Naive thymus-derived CD4-positive, alpha-beta T cell (primary cell): ENCODE measurements around the gene ACTR1B. TPM values are rescaled to one million over a fixed set of nuclear protein-coding genes. Genes with fewer than 3 reads are reported as not detected.
"Not testable (repeated sequence)": the region's sequence is repeated elsewhere in the genome, so short reads cannot be mapped to it uniquely, and the experiment has no call there.

Experiments
- ATAC-seq: fragments of 150-1000 bp; cut with Tn5 transposase; 2 replicates; pipeline ENCODE4 v1.10.0; 2021; ENCODE audit warnings: mild to moderate bottlenecking, moderate library complexity
- CTCF ChIA-PET: fragments of 350-600 bp; sonication (Branson Sonifier 250); formaldehyde crosslinking; loops from one replicate; lab custom pipeline; 2021; ENCODE audit warnings: antibody characterized with exemption; lab: Charles Lee
- POLR2A ChIA-PET: fragments of 350-600 bp; sonication (Branson Sonifier 250); formaldehyde crosslinking; loops from one replicate; lab custom pipeline; 2021; ENCODE audit warnings: antibody characterized with exemption, inconsistent platforms; lab: Charles Lee
- DNase-seq, 9 donors: peaks; one replicate each; pipeline versions ENCODE4 v3.0.0 to v3.0.0-alpha.2; 2020 to 2022; ENCODE audit warnings: mixed read lengths in 1 of 9
- H3K27ac ChIP-seq: one replicate; pipeline ENCODE4 v1.7.0; 2013; ENCODE audit warnings: mild to moderate bottlenecking, low read depth, low read length, moderate library complexity
- H3K27me3 ChIP-seq, 2 donors: one replicate each; pipeline ENCODE4 v1.7.0; 2013; ENCODE audit warnings: low read length in 2 of 2, mild to moderate bottlenecking in 2 of 2, moderate library complexity in 2 of 2; ENCODE audit not compliant: control insufficient read depth in 2 of 2, insufficient read depth in 2 of 2
- H3K36me3 ChIP-seq, 3 experiments: 1 replicate in 2 of 3; 2 replicates in 1 of 3; pipeline ENCODE4 v1.7.0; 2013; ENCODE audit warnings: low read length in 3 of 3, mild to moderate bottlenecking in 3 of 3, moderate library complexity in 1 of 3; ENCODE audit not compliant: insufficient read depth in 3 of 3, control insufficient read depth in 2 of 3
- H3K4me1 ChIP-seq, 2 donors: one replicate each; pipeline ENCODE4 v1.7.0; 2013; ENCODE audit warnings: low read length in 2 of 2, mild to moderate bottlenecking in 2 of 2, moderate library complexity in 1 of 2; ENCODE audit not compliant: control insufficient read depth in 2 of 2, insufficient read depth in 2 of 2
- H3K4me3 ChIP-seq: 2 replicates; pipeline ENCODE4 v1.7.0; 2013; ENCODE audit warnings: mild to moderate bottlenecking, low read length
- H3K9me3 ChIP-seq, 3 experiments: 1 replicate in 2 of 3; 2 replicates in 1 of 3; pipeline ENCODE4 v1.7.0; 2013; ENCODE audit warnings: low read length in 3 of 3; ENCODE audit not compliant: control insufficient read depth in 2 of 3
- H3K27ac Mint-ChIP-seq, 9 donors: one replicate each; pipeline ENCODE4 v1.8.0; 2020 to 2022; ENCODE audit warnings: mixed read lengths in 9 of 9, mild to moderate bottlenecking in 8 of 9, moderate library complexity in 5 of 9, inconsistent platforms in 2 of 9
- H3K27me3 Mint-ChIP-seq, 5 donors: one replicate each; pipeline ENCODE4 v1.8.0; 2021 to 2022; ENCODE audit warnings: mixed read lengths in 5 of 5, mild to moderate bottlenecking in 1 of 5
- H3K36me3 Mint-ChIP-seq, 5 donors: one replicate each; pipeline ENCODE4 v1.8.0; 2020 to 2022; ENCODE audit warnings: mixed read lengths in 5 of 5, mild to moderate bottlenecking in 3 of 5, inconsistent platforms in 1 of 5
- H3K4me1 Mint-ChIP-seq, 7 donors: one replicate each; pipeline ENCODE4 v1.8.0; 2020 to 2022; ENCODE audit warnings: mixed read lengths in 7 of 7, mild to moderate bottlenecking in 3 of 7, inconsistent platforms in 1 of 7
- H3K4me3 Mint-ChIP-seq, 10 donors: one replicate each; pipeline ENCODE4 v1.8.0; 2020 to 2022; ENCODE audit warnings: mild to moderate bottlenecking in 10 of 10, mixed read lengths in 10 of 10, moderate library complexity in 6 of 10, inconsistent platforms in 2 of 10
- H3K9me3 Mint-ChIP-seq, 11 donors: one replicate each; pipeline ENCODE4 v1.8.0; 2020 to 2022; ENCODE audit warnings: mixed read lengths in 11 of 11, mild to moderate bottlenecking in 4 of 11, inconsistent platforms in 1 of 11, moderate library complexity in 1 of 11
- intact Hi-C, 2 donors: fragments of 100-400 bp; cut with micrococcal nuclease; formaldehyde crosslinking; loops; one replicate each; pipeline ENCODE4 v1.15.1; 2023
- polyA plus RNA-seq, 2 donors: library from polyadenylated mRNA; unstranded; fragments of 300-500 nt; fragmentation: Illumina TruSeq; gene quantifications; one replicate each; pipeline ENCODE4 v1.2.3, GENCODE V29; 2021
- total RNA-seq, 6 experiments: library from RNA in 5 of 6; stranded (reverse) in 5 of 6; gene quantifications; 1 replicate in 5 of 6; 2 replicates in 1 of 6; pipeline ENCODE4 v1.2.3 and lab custom pipeline; 2021 to 2026

ACTR1B gene
- total and polyA plus RNA-seq, 7 experiments from 2014 or later: 13.2 to 95.5 (median 89.1) TPM

DNA sequence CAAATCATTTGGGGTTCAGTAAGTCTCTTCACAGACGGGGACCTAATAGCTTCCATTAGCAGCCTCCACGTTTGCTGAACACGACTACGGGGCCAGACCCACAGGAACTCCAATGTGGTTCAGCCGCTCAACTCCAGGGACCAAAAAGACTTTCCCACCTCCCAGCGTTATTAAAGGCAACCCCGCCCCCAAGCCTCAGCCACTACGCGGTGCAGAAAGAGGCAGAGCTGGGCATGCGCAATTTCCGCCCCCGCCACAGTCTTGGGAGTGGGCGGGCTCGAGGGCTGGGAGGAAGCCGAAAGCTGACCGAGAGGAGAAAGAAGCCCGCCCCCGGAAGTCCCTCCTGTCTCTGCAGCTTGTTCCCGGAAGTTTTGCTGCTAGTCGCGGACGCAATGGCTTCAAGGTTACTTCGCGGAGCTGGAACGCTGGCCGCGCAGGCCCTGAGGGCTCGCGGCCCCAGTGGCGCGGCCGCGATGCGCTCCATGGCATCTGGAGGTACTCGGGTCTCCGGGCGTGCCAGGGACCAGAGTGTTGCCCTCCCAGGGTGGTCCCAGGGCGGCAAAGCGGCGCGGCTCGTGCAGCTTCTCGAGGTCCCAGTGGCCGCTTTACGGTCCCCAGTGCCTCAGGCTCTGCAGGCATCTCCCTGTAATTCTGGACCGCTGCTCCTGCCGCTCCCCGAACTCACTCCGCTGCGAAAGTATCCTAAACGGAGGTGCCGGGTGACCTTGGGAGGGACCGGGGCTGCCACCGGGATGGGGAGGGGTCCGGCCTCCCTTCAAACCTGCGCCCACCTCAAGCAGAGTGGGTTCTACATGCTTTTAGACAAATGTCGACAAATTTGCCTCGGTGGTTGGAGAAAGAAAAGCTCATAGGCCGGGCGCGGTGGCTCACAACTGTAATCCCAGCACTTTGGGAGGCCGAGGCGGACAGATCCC, 17.9 kb downstream of the ACTR1B start, which contains the start of gene COX5B:
Gene COX5B (plus strand): TSS at position 368 of the 935 bp plus-strand sequence. CDS start 25 bp downstream, at position 393.
- Mint-ChIP-seq H3K9me3 (no peaks in the 10 kb centered on the region), H3K4me1 (peaks cover 15 to 32% (median 26%) of the 10 kb centered on the region in 7 donors), H3K27me3 (no peaks in the 10 kb centered on the region), H3K36me3 (peaks cover 8 to 25% (median 19%) of the 10 kb centered on the region in 5 donors), H3K27ac (peak within 1 kb of the TSS; percentile 91 to 99 (median 98)), H3K4me3 (peak within 1 kb of the TSS; percentile 86 to 97 (median 94))
- H3K27ac ChIP-seq: peak within 1 kb of the TSS; percentile 97
- peaks cover 15 to 17% of the 10 kb centered on the region in 2 donors for H3K4me1 ChIP-seq
- peak within 1 kb of the TSS; percentile 99 for H3K4me3 ChIP-seq
- H3K9me3 ChIP-seq: no peaks in the 10 kb centered on the region
- H3K27me3 ChIP-seq: no peaks in the 10 kb centered on the region
- ChIA-PET CTCF (interaction anchor here (0.7 to 1.7 kb wide), 5 partner anchors 17 to 98 kb away, joined by 3 to 10 read pairs (median 3); no protein-coding TSS in a partner anchor), POLR2A (interaction anchor here (0.6 to 7.3 kb wide), 10 partner anchors 10 to 1419 kb away, joined by 3 to 162 read pairs (median 8); partner anchors contain the start of genes ACTR1B, ANKRD36B and ZAP70)
- intact Hi-C loops: loop anchor here (1.0 to 10.0 kb wide), 10 partner anchors 18 to 1691 kb away; partner anchors contain the start of genes ACTR1B (in 2 of the 2), EIF5B (in 2 of the 2), TMEM131 (in 2 of the 2) and TXNDC9 (in 2 of the 2)
- DNase-seq (peak; percentile 91 to 99 (median 98)), ATAC-seq (peak; percentile 99)
- H3K36me3 ChIP-seq: peaks cover 7 to 35% (median 16%) of the 10 kb centered on the region in 3 experiments

GRCh38 chr2:97645112-97645694, 18.6 kb downstream of the ACTR1B start:
- ChIA-PET CTCF (interaction anchor here (0.7 to 1.9 kb wide), 7 partner anchors 17 to 99 kb away, joined by 3 to 10 read pairs (median 4); no protein-coding TSS in a partner anchor), POLR2A (interaction anchor here (0.8 to 7.3 kb wide), 10 partner anchors 10 to 73 kb away, joined by 3 to 162 read pairs (median 8); partner anchors contain the start of genes ACTR1B, ANKRD36B and ZAP70)
- peaks cover 0 to 5% (median 0%) of the 10 kb centered on the region in 5 donors for H3K27me3 Mint-ChIP-seq
- peak overlapping the region; percentile 99 for H3K4me3 ChIP-seq
- no peaks in the 10 kb centered on the region for H3K9me3 Mint-ChIP-seq
- peaks cover 7 to 35% (median 16%) of the 10 kb centered on the region in 3 experiments for H3K36me3 ChIP-seq
- no peaks in the 10 kb centered on the region for H3K9me3 ChIP-seq
- H3K4me1 ChIP-seq: peaks cover 15 to 17% of the 10 kb centered on the region in 2 donors
- H3K27me3 ChIP-seq: no peaks in the 10 kb centered on the region
- peak overlapping the region; percentile 97 for H3K27ac ChIP-seq
- DNase-seq (no peak), ATAC-seq (peak; percentile 54)
- peaks cover 6 to 22% (median 15%) of the 10 kb centered on the region in 5 donors for H3K36me3 Mint-ChIP-seq
- H3K27ac Mint-ChIP-seq: peak overlapping the region; percentile 91 to 99 (median 98)
- H3K4me1 Mint-ChIP-seq: peaks cover 15 to 32% (median 26%) of the 10 kb centered on the region in 7 donors
- H3K4me3 Mint-ChIP-seq: peak overlapping the region; percentile 86 to 97 (median 94)
- intact Hi-C loops: loop anchor here (1.0 to 10.0 kb wide), 10 partner anchors 19 to 1692 kb away; partner anchors contain the start of genes ACTR1B (in 2 of the 2), EIF5B (in 2 of the 2), TMEM131 (in 2 of the 2) and TXNDC9 (in 2 of the 2)

GRCh38 chr2:97644023-97644717, 19.7 kb downstream of the ACTR1B start:
- intact Hi-C loops: loop anchor here in 1 of 2 donors (2.0 to 10.0 kb wide), 3 partner anchors 69 to 879 kb away; partner anchors contain the start of genes CNNM4, TMEM131 and ZAP70
- no peak overlapping the region for H3K27ac Mint-ChIP-seq
- H3K4me1 Mint-ChIP-seq: peaks cover 15 to 32% (median 24%) of the 10 kb centered on the region in 7 donors
- Histone ChIP-seq H3K4me3 (no peak overlapping the region), H3K9me3 (no peaks in the 10 kb centered on the region), H3K27me3 (no peaks in the 10 kb centered on the region), H3K27ac (no peak overlapping the region), H3K36me3 (peaks cover 7 to 28% (median 16%) of the 10 kb centered on the region in 3 experiments), H3K4me1 (peaks cover 15 to 17% of the 10 kb centered on the region in 2 donors)
- no peak for ATAC-seq
- DNase-seq: no peak
- H3K27me3 Mint-ChIP-seq: peaks cover 0 to 12% (median 0%) of the 10 kb centered on the region in 5 donors
- H3K9me3 Mint-ChIP-seq: no peaks in the 10 kb centered on the region
- peaks cover 0 to 17% (median 15%) of the 10 kb centered on the region in 5 donors for H3K36me3 Mint-ChIP-seq
- ChIA-PET CTCF (interaction anchor here (1.3 to 1.9 kb wide), 2 partner anchors 21 to 54 kb away, joined by 4 to 5 read pairs; no protein-coding TSS in a partner anchor), POLR2A (interaction anchor here (1.6 to 7.3 kb wide), 2 partner anchors 19 to 26 kb away, joined by 3 to 162 read pairs; partner anchors contain the start of gene ACTR1B)
- H3K4me3 Mint-ChIP-seq: peak overlapping the region in 4 of 10 donors; percentile 5 to 49 (median 22)

DNA sequence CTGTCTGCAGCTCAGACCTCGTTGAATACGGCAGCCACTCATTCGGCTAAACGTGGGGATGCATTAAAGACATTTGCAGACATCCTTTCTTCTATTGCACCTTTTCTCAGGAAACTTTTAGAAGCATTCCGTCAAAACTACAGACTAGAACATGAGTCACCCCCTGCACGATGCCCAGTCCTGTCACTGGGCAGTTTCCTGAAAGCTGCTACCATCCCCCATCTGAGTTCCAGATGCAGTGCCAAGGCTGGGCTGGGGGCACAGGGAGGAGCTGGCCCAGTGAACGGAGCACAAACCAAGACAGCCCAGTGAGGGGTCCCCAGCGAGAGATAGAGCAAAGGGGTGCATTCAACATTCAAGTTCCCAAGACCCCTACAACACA, 37.8 kb downstream of the ACTR1B start:
- ATAC-seq, DNase-seq, POLR2A ChIA-PET, H3K4me3 ChIP-seq, H3K9me3 ChIP-seq, H3K4me3 Mint-ChIP-seq, H3K4me1 ChIP-seq, intact Hi-C loops, H3K9me3 Mint-ChIP-seq, CTCF ChIA-PET, H3K27me3 ChIP-seq, H3K4me1 Mint-ChIP-seq, H3K36me3 ChIP-seq, H3K27ac ChIP-seq, H3K36me3 Mint-ChIP-seq: not testable (repeated sequence)
- Mint-ChIP-seq H3K27ac (peak overlapping the region in 1 of 9 donors; percentile 22), H3K27me3 (peaks cover 0 to 13% (median 5%) of the 10 kb centered on the region in 5 donors)

DNA sequence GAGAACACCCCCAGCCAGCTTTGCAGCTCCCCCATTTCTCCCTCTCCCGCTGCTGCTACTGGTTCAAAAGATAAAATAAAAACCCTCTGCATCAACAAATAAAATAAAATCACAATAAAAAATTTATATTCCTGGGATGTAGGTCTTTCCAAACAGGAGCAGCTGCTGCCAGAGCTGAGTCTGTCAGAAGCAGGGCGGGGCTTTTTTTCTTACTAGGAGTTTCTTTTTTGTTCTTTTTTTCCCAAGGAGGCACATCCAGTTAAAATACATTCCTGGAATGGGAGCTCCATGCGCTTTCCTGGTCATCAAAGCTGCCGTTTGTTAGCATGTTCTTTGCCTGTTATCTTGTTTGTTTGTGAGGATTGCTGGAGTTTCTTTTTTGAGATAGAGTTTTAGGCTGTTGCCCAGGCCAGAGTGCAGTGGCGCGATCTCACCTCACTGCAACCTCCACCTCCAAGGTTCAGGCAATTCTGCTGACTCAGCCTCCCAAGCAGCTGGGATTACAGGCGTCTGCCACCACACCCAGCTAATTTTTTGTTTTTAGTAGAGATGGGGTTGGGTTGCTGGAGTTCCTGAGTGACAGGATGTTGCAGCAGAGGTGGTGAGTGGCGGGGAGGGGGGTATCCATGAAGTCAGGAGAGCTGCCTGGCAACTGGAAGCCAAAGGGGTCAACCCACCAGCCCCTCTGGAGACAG, 38.3 kb downstream of the ACTR1B start:
- POLR2A ChIA-PET, H3K9me3 ChIP-seq, intact Hi-C loops, H3K27me3 ChIP-seq, H3K4me1 Mint-ChIP-seq, CTCF ChIA-PET, H3K4me3 Mint-ChIP-seq, ATAC-seq, H3K9me3 Mint-ChIP-seq, H3K27me3 Mint-ChIP-seq, H3K36me3 ChIP-seq, H3K36me3 Mint-ChIP-seq, DNase-seq, H3K4me3 ChIP-seq, H3K27ac ChIP-seq, H3K4me1 ChIP-seq, H3K27ac Mint-ChIP-seq: not testable (repeated sequence)
